ENCODE measurements around the gene ENGASE.

ENGASE gene

DNA sequence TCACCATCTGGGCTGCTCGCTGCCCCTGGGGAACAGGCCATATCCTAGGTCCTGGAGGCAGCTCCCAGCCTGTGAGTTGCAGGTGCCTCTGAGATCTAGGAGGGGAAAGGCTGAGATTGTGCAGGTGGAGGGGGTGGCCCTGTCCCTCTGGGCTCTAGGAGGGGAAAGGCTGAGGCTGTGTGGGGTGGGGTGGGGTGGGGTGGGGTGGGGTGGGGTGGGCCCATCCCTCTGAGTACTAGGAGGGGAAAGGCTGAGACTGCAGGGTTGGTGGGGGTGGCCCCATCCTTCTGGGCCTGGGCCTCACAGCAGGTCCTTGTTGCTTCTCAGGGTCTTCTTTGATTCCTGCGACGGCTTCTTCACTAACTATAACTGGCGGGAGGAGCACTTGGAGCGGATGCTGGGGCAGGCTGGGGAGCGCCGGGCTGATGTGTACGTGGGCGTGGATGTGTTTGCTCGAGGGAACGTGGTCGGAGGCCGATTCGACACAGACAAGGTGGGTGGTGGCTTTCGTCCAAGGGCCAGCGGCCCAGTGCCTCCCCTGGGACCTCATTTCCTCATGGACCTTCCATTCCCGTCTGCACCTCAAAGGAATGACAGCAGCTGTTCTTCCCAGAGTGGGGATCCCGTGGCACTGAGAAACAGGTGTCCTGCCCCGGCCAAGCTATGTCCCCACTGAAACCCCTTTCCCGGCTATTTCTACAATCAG is 7.1 kb downstream of the ENGASE start:
- DNase-seq = no peak

DNA sequence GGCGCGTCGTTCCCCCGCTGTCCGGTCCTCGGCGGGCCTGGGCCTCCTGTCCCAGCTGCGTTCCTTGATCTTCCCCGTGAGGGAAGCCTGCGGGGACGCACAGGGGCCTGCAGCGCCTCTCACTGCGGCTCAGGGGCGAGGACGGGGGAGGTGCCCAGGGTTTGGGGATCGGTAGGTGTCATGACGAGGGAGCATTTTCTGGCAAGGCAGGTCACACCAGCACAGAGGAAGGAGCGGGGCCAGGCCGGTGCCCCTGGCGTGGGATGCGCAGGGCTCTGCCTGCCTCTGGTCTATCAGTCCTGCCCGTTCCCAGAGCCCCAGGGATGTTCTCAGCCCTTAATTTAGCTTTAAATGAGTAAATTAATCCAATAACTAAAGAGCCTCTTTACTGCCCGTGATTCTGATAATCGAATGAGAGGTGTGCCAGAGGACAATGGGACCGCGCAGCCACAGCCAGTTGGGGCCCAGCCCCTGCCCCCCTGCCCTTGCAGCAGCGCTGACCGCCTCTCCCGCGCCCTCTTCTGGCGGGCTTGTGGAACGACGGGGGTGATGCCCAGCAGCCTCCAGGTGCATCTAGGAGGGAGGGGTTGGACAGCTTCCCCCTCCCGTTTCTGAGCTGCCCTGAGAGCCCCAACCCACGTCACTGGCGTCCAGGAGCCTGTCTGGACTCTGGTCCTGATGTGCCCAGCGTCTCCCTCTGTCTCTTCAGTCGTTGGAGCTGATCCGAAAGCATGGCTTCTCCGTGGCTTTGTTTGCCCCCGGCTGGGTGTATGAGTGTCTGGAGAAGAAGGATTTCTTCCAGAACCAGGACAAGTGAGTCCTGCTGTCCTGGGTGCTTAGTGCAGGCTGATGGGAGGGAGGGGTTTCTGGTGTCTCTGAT is 7.9 kb downstream of the ENGASE start:
- no peak for DNase-seq

DNA sequence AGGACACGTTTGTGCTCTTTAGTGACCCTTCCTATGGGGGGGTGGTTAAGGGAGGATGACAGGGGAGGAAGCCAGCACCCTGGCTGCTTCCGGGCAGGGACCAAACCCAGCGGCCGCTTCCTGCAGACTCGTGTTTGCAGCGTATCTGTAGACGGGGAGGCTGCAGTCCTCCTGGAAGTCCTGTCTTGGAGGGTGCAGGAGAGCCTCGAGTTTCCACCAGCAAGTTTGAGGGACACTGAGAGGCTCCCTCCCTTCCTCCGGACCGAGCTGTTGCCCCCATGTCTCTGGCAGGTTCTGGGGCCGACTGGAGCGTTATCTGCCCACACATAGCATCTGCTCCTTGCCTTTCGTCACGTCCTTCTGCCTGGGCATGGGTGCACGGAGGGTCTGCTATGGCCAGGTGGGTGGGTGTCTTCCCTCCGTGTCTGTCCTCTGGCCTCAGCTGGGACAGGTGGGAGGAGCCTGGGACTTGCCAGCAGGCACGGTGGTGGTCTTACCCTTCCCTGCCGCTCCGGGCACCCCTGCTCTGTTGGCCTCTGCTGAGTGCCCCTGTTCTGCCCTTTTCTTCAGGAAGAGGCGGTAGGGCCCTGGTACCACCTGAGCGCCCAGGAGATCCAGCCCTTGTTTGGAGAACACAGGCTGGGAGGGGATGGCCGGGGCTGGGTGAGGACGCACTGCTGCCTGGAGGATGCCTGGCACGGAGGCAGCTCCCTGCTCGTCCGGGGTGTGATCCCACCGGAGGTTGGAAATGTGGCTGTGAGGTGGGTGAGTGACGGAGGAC is 8.8 kb downstream of the ENGASE start:
- no peak for DNase-seq

DNA sequence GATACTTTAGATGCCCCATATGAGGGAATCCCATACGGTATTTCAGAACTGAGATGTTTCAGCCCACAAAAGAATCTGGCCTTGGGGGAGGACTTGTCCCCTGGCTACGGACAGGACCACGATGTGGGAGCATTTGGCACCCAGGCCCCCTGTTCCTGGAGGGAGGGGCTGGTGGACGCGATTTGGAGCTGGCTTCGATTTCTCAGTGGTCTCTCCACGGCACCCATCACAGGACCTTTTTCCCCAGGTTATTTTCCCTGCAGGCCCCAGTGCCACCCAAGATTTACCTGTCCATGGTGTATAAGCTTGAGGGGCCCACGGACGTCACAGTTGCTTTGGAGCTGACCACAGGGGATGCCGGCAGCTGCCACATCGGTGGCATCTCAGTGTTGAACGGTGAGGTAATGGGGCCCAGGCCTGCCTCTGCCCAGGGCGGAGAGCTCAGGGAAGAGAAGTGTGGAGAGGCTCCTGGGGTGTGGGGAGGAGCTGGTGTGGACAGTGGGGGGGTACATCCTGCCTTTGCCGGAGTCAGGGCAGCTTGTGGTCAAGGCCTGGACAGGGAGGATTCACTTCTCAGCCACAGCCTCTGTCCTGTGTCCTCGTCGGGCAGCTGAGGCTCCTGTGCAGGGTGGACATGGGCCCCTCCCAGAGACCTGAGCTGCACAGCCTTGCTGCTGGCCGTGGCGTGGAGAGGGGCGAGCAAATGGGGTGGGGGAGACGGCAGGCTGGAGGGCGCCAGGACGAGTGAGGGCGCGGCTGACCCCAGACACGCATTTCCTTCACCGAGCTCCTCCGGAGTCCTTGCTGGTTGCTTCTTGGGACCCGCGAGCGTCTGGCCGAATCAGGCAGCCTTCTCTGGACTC is 9.9 kb downstream of the ENGASE start:
- DNase-seq = no peak

DNA sequence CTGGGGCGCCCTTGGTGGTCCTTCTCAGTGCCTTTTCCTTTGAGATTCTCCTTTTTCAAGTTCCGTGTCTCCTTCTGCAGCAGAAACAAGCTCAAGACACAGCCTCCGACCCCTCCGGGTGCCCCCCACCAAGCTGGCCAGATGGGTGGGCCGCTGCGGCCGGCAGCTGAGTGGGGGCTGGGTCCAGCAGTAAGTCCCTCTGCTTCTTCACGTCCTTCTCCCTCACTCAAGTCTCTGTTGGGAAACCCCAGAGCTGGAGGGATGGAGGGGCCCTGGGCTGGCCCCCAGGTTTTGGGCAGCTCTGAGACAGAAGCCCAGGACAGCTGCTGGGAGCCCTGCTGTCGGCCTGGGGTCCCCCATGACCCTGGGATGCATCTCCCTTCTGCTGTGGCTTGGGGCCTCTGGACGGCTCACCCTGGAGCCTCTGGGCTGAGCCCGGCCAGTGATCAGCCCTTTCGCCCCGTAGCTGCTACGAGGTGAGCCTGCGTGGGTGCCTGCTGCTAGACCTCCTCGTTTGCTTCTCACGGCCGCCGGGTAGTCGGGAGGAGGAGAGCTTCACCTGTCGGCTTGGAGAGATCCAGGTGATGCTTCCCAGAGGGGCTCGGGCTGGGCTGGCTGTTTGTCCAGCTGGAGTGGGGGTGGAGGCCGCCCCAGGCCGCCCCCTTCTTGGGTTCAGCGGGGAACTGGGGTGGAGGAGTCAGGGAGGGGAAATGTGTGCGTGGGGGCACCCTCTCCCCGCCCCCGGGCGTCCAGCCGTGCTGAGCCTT is 10.7 kb downstream of the ENGASE start:
- DNase-seq = no peak

DNA sequence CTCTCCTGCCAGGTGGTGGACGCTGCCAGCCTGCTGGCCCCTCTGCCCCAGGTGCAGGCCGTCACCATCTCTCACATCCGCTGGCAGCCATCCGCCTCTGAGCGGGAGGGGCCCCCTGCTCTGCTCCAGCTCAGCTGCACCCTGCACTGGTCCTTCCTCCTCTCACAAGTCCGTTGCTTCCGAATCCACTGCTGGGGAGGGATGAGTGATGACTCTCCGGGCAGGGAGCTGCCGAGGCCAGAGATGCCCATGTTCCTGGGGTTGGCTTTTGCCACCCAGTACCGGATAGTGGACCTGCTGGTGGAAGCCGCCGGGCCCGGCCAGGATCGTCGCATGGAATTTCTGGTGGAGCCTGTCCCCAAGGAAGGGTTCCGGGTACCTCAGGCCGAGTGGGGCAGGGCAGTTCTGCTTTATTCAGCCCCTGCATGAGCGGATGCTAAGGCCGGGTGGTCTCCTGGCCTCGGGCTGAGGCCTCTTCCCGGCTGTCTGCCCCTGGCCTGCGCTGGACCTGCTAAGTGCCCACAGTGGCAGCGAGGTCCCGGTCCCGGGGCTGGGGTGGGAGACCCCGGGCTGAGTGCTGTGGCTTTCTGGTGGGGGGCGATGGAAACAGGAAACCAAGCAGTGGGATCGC is 11.4 kb downstream of the ENGASE start:
- no peak for DNase-seq

DNA sequence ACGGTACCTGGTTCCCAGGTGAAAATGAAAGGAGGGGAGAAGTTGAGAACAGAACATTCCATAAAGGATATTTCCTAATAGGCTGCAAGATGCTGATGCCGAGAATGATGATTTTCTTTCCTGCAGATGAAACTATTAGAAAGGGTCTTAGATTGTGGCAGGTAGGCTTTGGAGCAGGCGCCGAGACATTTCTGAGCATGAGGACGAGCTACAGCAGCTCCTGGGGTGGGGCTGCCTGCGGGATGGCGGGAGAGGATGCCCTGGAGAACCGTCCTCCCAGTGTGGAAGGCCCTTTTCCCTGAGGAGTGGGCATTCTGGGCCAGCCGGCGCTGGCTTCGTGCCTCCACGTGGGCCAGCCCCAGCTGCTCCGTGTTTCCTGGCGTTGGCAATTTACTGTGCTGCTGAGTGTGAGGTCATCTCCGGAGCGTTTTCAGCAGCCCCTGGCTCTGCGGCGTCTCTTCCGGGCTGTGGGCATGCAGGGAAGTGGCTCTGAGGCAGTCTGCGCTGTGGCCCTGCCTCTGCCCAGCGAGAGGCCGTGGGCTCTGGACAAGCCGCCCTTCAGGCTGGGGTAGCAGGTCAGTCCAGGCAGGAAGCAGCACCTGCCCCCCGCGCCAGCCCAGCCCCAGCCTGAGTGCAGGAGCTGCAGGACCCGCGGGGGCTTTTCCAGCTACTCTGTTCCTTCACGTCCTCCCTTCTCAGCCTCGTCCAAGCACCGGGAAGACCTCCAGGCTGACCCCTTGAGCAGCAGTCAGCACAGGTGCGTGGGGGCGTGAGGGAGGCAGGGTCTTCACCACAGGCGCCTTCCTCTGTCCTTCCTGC is 12.2 kb downstream of the ENGASE start:
- no peak for DNase-seq

DNA sequence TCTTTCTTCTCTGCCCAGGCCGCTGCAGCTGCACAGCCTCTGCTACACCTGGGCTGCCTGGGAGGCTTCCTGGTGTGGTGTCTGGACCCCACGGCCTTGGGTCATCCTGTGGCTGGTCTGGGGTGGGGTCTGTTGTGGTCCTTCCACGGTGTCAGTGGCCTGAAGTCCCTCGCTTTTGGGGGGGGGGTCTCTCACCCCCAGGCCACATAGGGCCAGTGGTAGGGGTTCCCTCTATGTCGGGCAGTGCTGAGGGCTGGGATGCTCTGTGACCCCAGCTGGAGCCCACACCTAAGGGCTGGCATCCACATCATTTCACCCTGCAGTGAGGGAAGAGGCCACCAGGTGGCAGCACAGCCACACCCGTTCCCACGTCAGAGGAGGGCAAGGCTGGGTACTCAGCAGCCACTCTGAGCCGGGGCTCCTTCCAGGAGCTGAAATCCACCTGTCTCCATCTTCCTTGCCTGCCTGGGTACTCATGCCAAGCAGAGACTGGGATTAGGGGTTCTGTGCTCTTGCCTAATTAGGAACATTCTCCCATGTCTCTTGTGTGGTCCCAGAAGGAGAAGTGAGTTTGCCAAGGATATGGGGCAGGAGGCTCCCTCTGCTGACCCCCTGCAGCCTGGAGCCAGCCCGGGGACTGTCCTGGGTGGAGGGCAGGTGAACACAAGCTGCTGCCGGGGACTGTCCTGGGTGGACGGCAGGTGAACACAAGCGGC is 13.0 kb downstream of the ENGASE start:
- no peak for DNase-seq

DNA sequence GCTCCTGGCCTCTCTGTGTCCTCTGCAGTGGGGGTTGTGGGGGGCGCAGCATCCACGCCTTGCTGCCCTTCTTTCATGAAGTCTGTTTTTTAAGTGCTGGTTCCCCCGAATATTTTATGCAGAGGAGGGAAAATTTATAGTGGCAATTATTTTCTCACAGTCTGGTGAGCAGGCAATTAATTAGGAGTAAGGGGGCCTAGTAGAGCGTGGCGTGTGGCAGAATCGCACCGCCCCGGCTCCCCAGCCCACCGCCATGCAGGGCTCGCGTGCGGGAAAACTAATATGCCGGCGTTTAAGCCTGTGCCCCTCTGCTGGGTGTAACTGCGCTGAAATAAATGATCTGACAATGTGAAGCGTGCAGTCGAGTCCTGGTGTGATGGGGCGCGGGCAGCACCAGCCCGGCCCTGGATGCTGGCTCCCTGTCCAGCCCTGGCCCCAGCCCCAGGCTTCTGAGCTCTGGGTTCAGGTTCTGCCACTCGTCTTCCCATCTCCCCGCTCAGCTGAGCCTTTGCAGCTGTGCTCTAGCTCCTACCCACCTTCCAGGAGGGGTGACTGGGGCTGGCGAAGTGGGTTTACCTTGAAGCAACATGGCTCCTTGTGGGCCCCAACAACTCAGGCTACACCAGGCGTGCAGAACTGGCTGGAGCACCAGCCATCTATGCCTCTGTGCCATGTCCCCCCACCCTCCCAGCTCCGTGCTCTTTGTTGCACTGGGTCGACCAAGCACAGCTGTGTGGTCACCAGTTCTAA is 13.8 kb downstream of the ENGASE start:
- no peak for DNase-seq

DNA sequence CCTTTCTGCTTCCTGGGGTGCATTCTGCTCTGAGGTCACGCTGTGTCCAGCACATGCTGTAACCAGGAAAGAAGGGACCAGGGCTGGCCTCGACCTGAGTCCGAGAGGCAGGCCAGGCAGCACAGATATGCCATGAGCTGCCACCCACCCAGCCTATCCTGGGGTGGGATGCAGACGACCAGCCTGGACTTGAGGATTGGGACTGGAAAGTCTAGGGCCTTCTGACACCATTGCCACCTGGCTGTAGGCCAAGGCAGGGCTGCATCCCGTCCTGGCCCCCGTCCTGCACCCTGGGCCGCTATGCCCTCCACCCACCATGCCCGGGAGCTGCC is 14.3 kb downstream of the ENGASE start:
- DNase-seq = no peak

DNA sequence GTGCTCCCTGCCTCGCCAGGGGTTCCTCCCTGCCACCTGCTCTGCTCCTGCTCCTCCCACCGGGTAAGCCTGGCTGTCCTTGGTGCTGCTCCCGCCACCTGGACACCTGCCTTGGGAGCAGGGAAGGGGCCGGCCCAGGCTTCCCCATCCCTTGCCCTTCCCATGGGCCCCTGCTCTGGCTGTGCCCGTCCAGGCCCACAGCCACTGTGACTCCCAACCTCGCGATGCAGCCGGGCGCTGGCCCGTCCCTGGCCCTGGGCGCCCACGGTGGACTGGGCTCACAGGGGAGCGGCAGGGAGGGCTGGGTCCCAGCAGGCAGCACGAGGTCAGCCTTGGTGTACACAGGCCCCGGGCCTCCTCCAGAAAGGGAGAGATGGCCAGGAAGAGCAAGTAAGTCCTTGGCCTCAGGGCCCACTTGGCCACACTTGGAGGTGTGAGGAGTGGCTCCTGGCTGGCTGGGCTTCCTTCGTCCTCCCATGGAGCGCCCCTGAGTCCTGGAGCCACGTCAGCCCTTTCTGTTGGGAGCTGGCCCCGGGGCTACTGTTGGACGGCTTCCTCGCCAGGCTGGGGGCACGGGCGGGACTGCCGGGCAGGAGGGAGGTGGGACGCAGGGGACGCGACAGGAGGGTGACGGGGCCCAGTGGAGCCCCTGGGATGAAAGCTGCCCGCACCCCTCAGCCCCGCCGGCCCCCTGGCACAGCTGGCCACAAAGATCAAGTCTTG is 15.3 kb downstream of the ENGASE start:
- DNase-seq = no peak

DNA sequence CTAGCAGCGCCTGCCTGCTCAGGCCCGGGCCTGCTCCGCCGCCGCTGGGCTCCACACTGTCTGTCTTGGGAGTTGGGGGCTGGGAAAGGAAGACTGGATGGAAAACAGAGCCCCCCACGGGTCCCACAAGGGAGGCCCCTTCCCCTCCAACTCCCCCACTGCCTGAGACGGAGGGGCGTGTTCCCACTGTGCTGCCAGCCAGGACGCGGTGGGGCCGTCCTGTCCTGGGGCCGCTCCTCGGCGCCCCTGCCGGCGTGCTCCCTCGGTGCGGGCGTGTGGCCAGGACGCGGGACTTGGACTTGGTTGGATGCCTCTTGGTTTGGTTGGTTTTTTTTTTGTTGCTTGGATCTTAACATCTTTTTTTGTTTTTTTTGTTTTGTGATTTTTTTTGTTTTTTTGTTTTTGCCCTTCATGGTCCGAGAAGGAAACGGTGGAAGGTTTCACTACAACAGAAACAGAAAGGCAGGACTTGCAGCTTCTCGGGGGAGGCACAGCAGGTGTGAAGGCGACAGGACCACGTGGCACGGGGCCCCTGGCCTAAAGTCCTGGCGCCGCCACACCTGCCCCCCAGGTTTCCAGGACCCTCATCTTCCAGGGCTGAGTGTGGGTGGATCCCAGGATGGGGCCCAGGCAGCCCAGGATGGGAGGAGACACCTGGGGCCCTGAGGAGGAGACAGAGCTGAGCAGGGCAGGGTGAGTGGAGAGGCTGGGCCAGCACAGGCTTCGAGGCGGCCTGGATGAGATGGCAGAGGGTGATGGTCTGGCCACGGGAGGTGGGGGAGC is 16.0 kb downstream of the ENGASE start:
- DNase-seq = no peak

DNA sequence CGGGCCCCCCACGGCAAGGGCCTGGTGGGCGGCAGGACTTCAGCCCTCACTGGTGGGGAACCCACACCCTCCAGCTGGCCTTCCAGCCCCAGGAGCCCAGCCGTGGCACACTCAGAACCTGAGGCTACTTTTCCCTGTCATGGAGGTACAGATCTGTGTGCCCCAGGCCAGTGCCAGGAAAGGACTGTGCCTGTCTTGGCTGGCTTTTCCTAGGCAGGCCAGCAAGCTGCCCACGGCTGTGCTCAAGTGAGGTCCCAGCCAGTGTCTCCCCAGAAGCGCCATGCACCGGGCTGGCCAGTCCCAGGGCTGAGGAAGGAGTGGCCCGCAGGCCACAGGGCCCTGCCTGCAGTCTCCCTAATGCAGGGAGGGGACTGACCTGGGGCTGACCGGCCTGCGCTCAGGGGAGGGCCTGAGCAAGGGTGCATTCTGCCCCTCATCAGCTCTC is 16.6 kb downstream of the ENGASE start:
- DNase-seq = no peak

DNA sequence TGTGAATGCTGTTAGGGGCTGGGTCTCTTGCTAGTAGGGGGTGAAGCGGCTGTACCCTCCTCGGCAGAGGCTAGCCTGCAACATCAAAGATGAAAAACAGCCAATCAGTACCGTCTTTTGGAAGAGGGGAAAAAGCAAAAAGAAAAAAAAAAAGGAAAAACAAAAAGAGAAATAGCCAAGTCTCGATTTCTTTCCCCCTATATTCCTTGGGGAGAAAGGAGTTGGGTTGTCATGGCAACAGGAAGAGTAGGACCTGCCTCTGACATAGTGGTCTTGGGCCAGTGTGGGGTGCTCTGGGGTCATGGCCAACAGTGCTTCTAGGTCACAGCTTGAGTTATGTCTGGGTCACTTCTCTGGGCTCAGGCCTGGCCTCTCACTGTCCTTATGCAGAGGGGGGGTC is 17.9 kb downstream of the ENGASE start:
- no peak for DNase-seq

DNA sequence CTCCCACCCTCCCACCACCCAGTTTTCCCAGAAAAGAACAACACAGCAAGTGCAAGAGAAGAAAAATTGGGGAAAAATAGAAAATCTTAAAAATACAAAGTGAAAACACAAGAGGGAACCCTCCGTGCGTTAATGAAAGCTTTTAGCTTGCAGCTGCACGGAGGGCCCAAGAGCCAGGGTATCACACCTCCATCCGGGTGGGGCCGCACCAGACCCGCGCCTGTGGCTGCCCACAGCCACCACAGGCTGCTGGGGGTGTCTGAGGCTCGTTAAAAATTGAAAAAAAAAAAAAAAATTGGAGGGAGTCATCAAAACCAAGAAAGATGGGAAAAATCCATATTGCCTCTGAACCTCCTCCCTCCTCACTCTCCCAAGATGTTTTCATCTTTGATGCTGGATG is 18.6 kb downstream of the ENGASE start:
- DNase-seq = no peak

DNA sequence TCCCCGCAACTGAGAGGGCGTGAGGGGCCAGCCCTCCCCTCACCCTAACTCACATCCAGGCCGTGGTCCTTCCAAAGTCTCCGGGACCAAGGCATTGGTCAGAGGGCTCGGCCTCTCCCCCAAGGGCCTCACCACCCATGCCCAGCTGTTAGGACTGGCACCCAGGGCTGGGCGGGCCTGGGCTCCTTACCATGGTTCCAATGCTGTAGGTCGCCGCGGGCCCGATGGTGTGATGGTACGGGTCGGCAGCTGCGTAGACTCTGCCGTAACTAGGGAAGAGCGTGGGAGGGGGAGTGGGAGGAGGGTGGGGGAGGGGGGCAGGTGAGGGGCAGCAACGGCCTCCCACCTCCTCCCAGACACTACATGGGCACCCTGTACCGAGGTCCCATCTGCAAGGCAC is 19.6 kb downstream of the ENGASE start:
- no peak for DNase-seq

DNA sequence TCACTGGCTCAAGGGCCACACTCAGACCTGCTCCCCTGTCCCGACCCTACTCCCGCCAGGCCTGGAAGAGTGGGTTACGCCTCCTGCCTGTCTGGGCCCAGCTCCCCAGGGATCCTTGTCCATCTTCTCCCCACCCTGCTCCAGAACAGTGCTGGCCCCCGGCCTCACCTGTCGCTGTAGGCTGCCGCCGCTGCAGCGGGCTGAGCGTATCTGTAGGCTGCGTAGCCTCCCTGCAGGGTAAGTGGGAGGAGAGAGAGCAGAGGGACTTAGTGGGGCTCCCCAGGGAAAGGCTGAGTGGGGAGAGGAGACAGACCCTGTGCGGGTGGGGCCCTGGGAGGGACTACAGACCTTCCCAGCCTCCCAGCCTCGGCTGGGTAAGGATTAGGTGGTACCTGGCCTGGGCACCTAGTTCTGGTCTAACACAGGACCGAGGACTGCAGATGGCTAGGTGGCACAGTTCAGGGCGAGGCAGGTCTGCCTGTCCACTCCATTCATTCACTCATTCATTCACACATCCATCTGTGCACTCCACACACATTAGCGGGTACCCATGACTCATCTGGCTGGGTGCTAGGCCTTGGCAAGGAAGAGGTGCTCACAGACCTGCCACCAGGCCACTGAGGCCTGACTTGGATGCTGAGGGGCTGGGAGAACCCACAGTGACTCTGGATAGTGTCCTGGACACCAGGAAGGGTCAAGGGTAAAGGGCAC is 20.9 kb downstream of the ENGASE start:
- no peak for DNase-seq

Measured in NCI-H1436 treated with DMSO at 0.1 percent for 48 hours (cell line).